PFSK-1 (cell line): ENCODE results near the gene SETD2.

Experiments
- POLR2AphosphoS5 ChIP-seq: IDR thresholded peaks from 2 replicates; pipeline ENCODE4 v1.6.1; 2012; ENCODE audit warnings: low read depth, mild to moderate bottlenecking, control low read depth, low read length, moderate library complexity
- REST ChIP-seq, 2 experiments: IDR thresholded peaks; 2 replicates each; pipeline versions ENCODE4 v1.6.1 to v1.8.0; 2011 to 2012; ENCODE audit warnings: low read depth in 2 of 2, low read length in 2 of 2, control low read depth in 1 of 2, inconsistent platforms in 1 of 2, mild to moderate bottlenecking in 1 of 2, moderate library complexity in 1 of 2; ENCODE audit not compliant: insufficient read depth in 1 of 2
- SIN3A ChIP-seq: IDR thresholded peaks from 2 replicates; pipeline ENCODE4 v1.6.1; 2012; ENCODE audit warnings: mild to moderate bottlenecking, low read length, moderate library complexity, borderline replicate concordance; ENCODE audit not compliant: insufficient read depth

DNA sequence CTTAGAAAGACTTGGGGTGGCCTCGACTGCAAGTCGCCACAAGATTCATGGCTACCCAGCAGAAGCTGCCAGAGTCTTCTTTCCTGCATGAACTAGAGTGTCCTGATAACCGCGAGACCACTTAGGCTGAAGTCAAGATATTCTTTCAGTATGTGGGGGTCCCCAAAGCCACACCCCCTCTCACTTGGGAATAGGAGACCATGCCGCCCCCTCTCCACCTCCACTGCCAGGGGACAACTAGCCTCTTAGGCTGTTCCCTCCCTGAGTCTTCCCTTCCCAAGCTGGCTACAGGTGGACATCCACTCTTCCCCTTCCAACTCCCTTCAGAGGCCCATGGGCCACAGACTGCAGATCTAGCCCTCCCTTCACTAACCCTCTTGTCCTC is 186.1 kb downstream of the SETD2 start:
- no peak for TF ChIP-seq POLR2AphosphoS5
- no peak for TF ChIP-seq REST (IDR thresholded peaks at IDR 0.05; ENCODE audit: insufficient read depth in 1 of 2, low read depth in 2 of 2, low read length in 2 of 2)
- TF ChIP-seq SIN3A: no peak
